Mesothelial cell of epicardium (in vitro differentiated cells): Measurements from ENCODE around the gene MEX3A. TPM values are rescaled to one million over a fixed set of nuclear protein-coding genes. Genes with fewer than 3 reads are reported as not detected.

Experiments
- DNase-seq, 2 experiments: peaks; one replicate each; pipeline ENCODE4 v3.0.0; 2021; ENCODE audit warnings: low spot score in 2 of 2; ENCODE audit not compliant: unreplicated experiment in 2 of 2
- H3K27ac Mint-ChIP-seq: 2 replicates; pipeline ENCODE4 v1.8.0; 2021; ENCODE audit warnings: mixed read lengths
- H3K27me3 Mint-ChIP-seq: 2 replicates; pipeline ENCODE4 v1.8.0; 2021; ENCODE audit warnings: low read depth, mixed read lengths
- H3K36me3 Mint-ChIP-seq: 2 replicates; pipeline ENCODE4 v1.8.0; 2021; ENCODE audit warnings: mixed read lengths
- H3K4me1 Mint-ChIP-seq: 2 replicates; pipeline ENCODE4 v1.8.0; 2021; ENCODE audit warnings: mixed read lengths
- H3K4me3 Mint-ChIP-seq: 2 replicates; pipeline ENCODE4 v1.8.0; 2021; ENCODE audit warnings: mild to moderate bottlenecking, moderate library complexity, mixed read lengths
- H3K9me3 Mint-ChIP-seq: 2 replicates; pipeline ENCODE4 v1.8.0; 2021; ENCODE audit warnings: mixed read lengths
- CTCF ChIP-seq: fragments of 200-600 bp; sonication (generic); IDR thresholded peaks from one replicate; pipeline ENCODE4 v1.5.0; 2021; ENCODE audit warnings: antibody characterized with exemption; ENCODE audit not compliant: unreplicated experiment
- total RNA-seq: library from RNA; stranded (reverse); gene quantifications from 3 replicates; pipeline ENCODE4 v1.2.1, GENCODE V29; 2021

The MEX3A gene
- total RNA-seq, 1 donor from 2014 or later, result 112 TPM

GRCh38 chr1:156070548-156070947 lies 11.7 kb downstream of the MEX3A start:
- H3K4me3 Mint-ChIP-seq, result no peak overlapping the region
- H3K4me1 Mint-ChIP-seq, result peaks cover 38% of the 10 kb centered on the region
- DNase-seq, result no peak
- peaks cover 11% of the 10 kb centered on the region for H3K36me3 Mint-ChIP-seq
- peak overlapping the region; percentile 66 for H3K27ac Mint-ChIP-seq
- TF ChIP-seq CTCF, result no peak
- no peaks in the 10 kb centered on the region for H3K27me3 Mint-ChIP-seq
- H3K9me3 Mint-ChIP-seq, result no peaks in the 10 kb centered on the region

GRCh38 chr1:156069490-156070455 lies 12.5 kb downstream of the MEX3A start:
- no peak for TF ChIP-seq CTCF
- Mint-ChIP-seq H3K27me3 (no peaks in the 10 kb centered on the region), H3K4me3 (no peak overlapping the region), H3K27ac (peak overlapping the region; percentile 30), H3K9me3 (no peaks in the 10 kb centered on the region), H3K36me3 (peaks cover 6% of the 10 kb centered on the region), H3K4me1 (peaks cover 32% of the 10 kb centered on the region)
- no peak for DNase-seq

- TF ChIP-seq CTCF, result no peak
- Mint-ChIP-seq H3K4me3 (no peak overlapping the region), H3K27ac (no peak overlapping the region), H3K4me1 (peaks cover 15% of the 10 kb centered on the region), H3K36me3 (peaks cover 4% of the 10 kb centered on the region), H3K27me3 (no peaks in the 10 kb centered on the region), H3K9me3 (no peaks in the 10 kb centered on the region)
- no peak for DNase-seq
Observed at GRCh38 chr1:156067262-156067661, 15.0 kb downstream of the MEX3A start.

GRCh38 chr1:156065871-156066270 lies 16.4 kb downstream of the MEX3A start:
- DNase-seq, result no peak
- no peak overlapping the region for H3K4me3 Mint-ChIP-seq
- peaks cover 21% of the 10 kb centered on the region for H3K4me1 Mint-ChIP-seq
- no peaks in the 10 kb centered on the region for H3K27me3 Mint-ChIP-seq
- no peak for TF ChIP-seq CTCF
- no peak overlapping the region for H3K27ac Mint-ChIP-seq
- H3K36me3 Mint-ChIP-seq, result peaks cover 4% of the 10 kb centered on the region
- no peaks in the 10 kb centered on the region for H3K9me3 Mint-ChIP-seq

GRCh38 chr1:156065212-156065611 lies 17.1 kb downstream of the MEX3A start:
- no peaks in the 10 kb centered on the region for H3K9me3 Mint-ChIP-seq
- H3K27ac Mint-ChIP-seq, result no peak overlapping the region
- peaks cover 4% of the 10 kb centered on the region for H3K36me3 Mint-ChIP-seq
- TF ChIP-seq CTCF, result no peak
- no peak overlapping the region for H3K4me3 Mint-ChIP-seq
- no peaks in the 10 kb centered on the region for H3K27me3 Mint-ChIP-seq
- H3K4me1 Mint-ChIP-seq, result peaks cover 18% of the 10 kb centered on the region
- DNase-seq, result no peak
